Brain microvascular endothelial cell (primary cell): Measurements from ENCODE around the gene CCDC136.

ENCODE experiments used
- DNase-seq: peaks from one replicate; pipeline ENCODE4 v3.0.0-alpha.2; 2020
- H3K27ac ChIP-seq: fragments of 250-450 bp; sonication (Bioruptor Pico); 2 replicates; pipeline ENCODE4 v1.5.1; 2020; ENCODE audit warnings: mild to moderate bottlenecking, moderate library complexity
- H3K27me3 ChIP-seq: fragments of 250-450 bp; sonication (Bioruptor Pico); replicated peaks from 2 replicates; pipeline ENCODE4 v1.5.1; 2020; ENCODE audit warnings: mild to moderate bottlenecking
- H3K36me3 ChIP-seq: fragments of 250-450 bp; sonication (Bioruptor Pico); replicated peaks from 2 replicates; pipeline ENCODE4 v1.5.1; 2020; ENCODE audit warnings: mild to moderate bottlenecking
- H3K4me3 ChIP-seq: 2 replicates; pipeline ENCODE4 v1.5.1; 2011; ENCODE audit warnings: low read depth, mild to moderate bottlenecking, control low read depth, low read length, moderate library complexity
- CTCF ChIP-seq: IDR thresholded peaks from 2 replicates; pipeline ENCODE4 v1.5.1; 2011; ENCODE audit warnings: low read depth, mild to moderate bottlenecking, moderate library complexity, low read length, control low read depth, inconsistent platforms; ENCODE audit errors: missing control alignments
- in situ Hi-C: cut with HindIII; loops from 2 replicates; pipeline ENCODE4 v1.10.0; 2017; ENCODE audit warnings: low sequenced_read_pairs, low pct_ligation_motif_present

Gene CCDC136

GRCh38 chr7:128842674-128843641 lies 51.2 kb downstream of the CCDC136 start:
- no peaks in the 10 kb centered on the region for H3K27me3 ChIP-seq

GRCh38 chr7:128843938-128844621 lies 52.3 kb downstream of the CCDC136 start:
- peaks cover 96% of the 10 kb centered on the region for H3K36me3 ChIP-seq
- TF ChIP-seq CTCF, result no peak
- no peak overlapping the region for H3K27ac ChIP-seq
- in situ Hi-C loops, result no loop called here
- no peak for DNase-seq
- H3K27me3 ChIP-seq, result no peaks in the 10 kb centered on the region
- H3K4me3 ChIP-seq, result no peak overlapping the region

More at GRCh38 chr7:128842674-128843641, 51.2 kb downstream of the CCDC136 start:
- TF ChIP-seq CTCF, result no peak
- Histone ChIP-seq H3K36me3 (peaks cover 97% of the 10 kb centered on the region), H3K4me3 (no peak overlapping the region), H3K27ac (no peak overlapping the region)
- no peak for DNase-seq
- in situ Hi-C loops, result no loop called here

- in situ Hi-C loops, result no loop called here
- peaks cover 96% of the 10 kb centered on the region for H3K36me3 ChIP-seq
- no peak overlapping the region for H3K4me3 ChIP-seq
- no peak overlapping the region for H3K27ac ChIP-seq
- no peak for TF ChIP-seq CTCF
- no peaks in the 10 kb centered on the region for H3K27me3 ChIP-seq
- DNase-seq, result no peak
These were observed 53.1 kb downstream of the CCDC136 start for GRCh38 chr7:128844777-128845311.

- Histone ChIP-seq H3K27me3 (no peaks in the 10 kb centered on the region), H3K36me3 (peaks cover 96% of the 10 kb centered on the region), H3K4me3 (no peak overlapping the region), H3K27ac (no peak overlapping the region)
- in situ Hi-C loops, result no loop called here
- TF ChIP-seq CTCF, result no peak
- DNase-seq, result no peak
These were observed 53.7 kb downstream of the CCDC136 start for GRCh38 chr7:128845475-128845874.

- Histone ChIP-seq H3K4me3 (no peak overlapping the region), H3K27me3 (no peaks in the 10 kb centered on the region), H3K27ac (no peak overlapping the region), H3K36me3 (peaks cover 96% of the 10 kb centered on the region)
- in situ Hi-C loops, result no loop called here
- DNase-seq, result no peak
- TF ChIP-seq CTCF, result no peak
These were observed 54.2 kb downstream of the CCDC136 start for GRCh38 chr7:128845987-128846386.
